CD4-positive, CD25-positive, alpha-beta regulatory T cell (primary cell): ENCODE results near the gene SLC39A7. TPM values are rescaled to one million over a fixed set of nuclear protein-coding genes. Genes with fewer than 3 reads are reported as not detected.

Source experiments
- ATAC-seq, 2 donors: fragments of 150-1000 bp; cut with Tn5 transposase; one replicate each; pipeline ENCODE4 v1.10.0; 2021; ENCODE audit warnings: low read depth in 2 of 2, moderate number of reproducible peaks in 2 of 2, moderate library complexity in 1 of 2
- DNase-seq, 3 donors: peaks; one replicate each; pipeline versions ENCODE4 v3.0.0 to v3.0.0-alpha.2; 2012 to 2022; ENCODE audit warnings: mixed read lengths in 1 of 3
- H3K27ac ChIP-seq: one replicate; pipeline ENCODE4 v1.7.0; 2013; ENCODE audit warnings: mild to moderate bottlenecking, low read length; ENCODE audit not compliant: insufficient read depth, poor library complexity, severe bottlenecking
- H3K27me3 ChIP-seq: one replicate; pipeline ENCODE4 v1.7.0; 2013; ENCODE audit warnings: low read length; ENCODE audit not compliant: control insufficient read depth, insufficient read depth
- H3K36me3 ChIP-seq: one replicate; pipeline ENCODE4 v1.7.0; 2013; ENCODE audit warnings: mild to moderate bottlenecking, low read length, moderate library complexity; ENCODE audit not compliant: control insufficient read depth, insufficient read depth
- H3K4me1 ChIP-seq: 2 replicates; pipeline ENCODE4 v1.7.0; 2013; ENCODE audit warnings: mild to moderate bottlenecking, low read length; ENCODE audit not compliant: insufficient read depth, control insufficient read depth, poor library complexity, severe bottlenecking
- H3K4me3 ChIP-seq: one replicate; pipeline ENCODE4 v1.7.0; 2013; ENCODE audit warnings: low read depth, mild to moderate bottlenecking, low read length, moderate library complexity
- H3K9me3 ChIP-seq, 2 experiments: 1 replicate in 1 of 2; 2 replicates in 1 of 2; pipeline ENCODE4 v1.7.0; 2013; ENCODE audit warnings: low read length in 2 of 2, mild to moderate bottlenecking in 1 of 2, moderate library complexity in 1 of 2; ENCODE audit not compliant: control insufficient read depth in 2 of 2
- H3K27ac Mint-ChIP-seq, 3 donors: one replicate each; pipeline ENCODE4 v1.8.0; 2020 to 2022; ENCODE audit warnings: mild to moderate bottlenecking in 3 of 3, mixed read lengths in 3 of 3, moderate library complexity in 2 of 3
- H3K27me3 Mint-ChIP-seq: one replicate; pipeline ENCODE4 v1.8.0; 2022; ENCODE audit warnings: mild to moderate bottlenecking, mixed read lengths
- H3K36me3 Mint-ChIP-seq: one replicate; pipeline ENCODE4 v1.8.0; 2020; ENCODE audit warnings: mixed read lengths
- H3K4me1 Mint-ChIP-seq, 4 donors: one replicate each; pipeline ENCODE4 v1.8.0; 2020 to 2022; ENCODE audit warnings: mixed read lengths in 4 of 4, mild to moderate bottlenecking in 1 of 4
- H3K4me3 Mint-ChIP-seq, 4 donors: one replicate each; pipeline ENCODE4 v1.8.0; 2020 to 2022; ENCODE audit warnings: mild to moderate bottlenecking in 4 of 4, mixed read lengths in 4 of 4, moderate library complexity in 3 of 4
- H3K9me3 Mint-ChIP-seq, 7 donors: one replicate each; pipeline ENCODE4 v1.8.0; 2020 to 2022; ENCODE audit warnings: mixed read lengths in 7 of 7, mild to moderate bottlenecking in 3 of 7, moderate library complexity in 2 of 7
- polyA plus RNA-seq, 4 donors: library from polyadenylated mRNA; unstranded; fragments of 300-500 nt; fragmentation: Illumina TruSeq; gene quantifications; one replicate each; pipeline ENCODE4 v1.2.3, GENCODE V29; 2021
- total RNA-seq: library from RNA; stranded (reverse); gene quantifications from one replicate; pipeline ENCODE4 v1.2.3, GENCODE V29; 2022

SLC39A7 gene, protein sequence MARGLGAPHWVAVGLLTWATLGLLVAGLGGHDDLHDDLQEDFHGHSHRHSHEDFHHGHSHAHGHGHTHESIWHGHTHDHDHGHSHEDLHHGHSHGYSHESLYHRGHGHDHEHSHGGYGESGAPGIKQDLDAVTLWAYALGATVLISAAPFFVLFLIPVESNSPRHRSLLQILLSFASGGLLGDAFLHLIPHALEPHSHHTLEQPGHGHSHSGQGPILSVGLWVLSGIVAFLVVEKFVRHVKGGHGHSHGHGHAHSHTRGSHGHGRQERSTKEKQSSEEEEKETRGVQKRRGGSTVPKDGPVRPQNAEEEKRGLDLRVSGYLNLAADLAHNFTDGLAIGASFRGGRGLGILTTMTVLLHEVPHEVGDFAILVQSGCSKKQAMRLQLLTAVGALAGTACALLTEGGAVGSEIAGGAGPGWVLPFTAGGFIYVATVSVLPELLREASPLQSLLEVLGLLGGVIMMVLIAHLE
- total RNA-seq (24.1 TPM), polyA plus RNA-seq (10 to 100 TPM; 11.4 to 27.3 (median 20.4) TPM)

DNA sequence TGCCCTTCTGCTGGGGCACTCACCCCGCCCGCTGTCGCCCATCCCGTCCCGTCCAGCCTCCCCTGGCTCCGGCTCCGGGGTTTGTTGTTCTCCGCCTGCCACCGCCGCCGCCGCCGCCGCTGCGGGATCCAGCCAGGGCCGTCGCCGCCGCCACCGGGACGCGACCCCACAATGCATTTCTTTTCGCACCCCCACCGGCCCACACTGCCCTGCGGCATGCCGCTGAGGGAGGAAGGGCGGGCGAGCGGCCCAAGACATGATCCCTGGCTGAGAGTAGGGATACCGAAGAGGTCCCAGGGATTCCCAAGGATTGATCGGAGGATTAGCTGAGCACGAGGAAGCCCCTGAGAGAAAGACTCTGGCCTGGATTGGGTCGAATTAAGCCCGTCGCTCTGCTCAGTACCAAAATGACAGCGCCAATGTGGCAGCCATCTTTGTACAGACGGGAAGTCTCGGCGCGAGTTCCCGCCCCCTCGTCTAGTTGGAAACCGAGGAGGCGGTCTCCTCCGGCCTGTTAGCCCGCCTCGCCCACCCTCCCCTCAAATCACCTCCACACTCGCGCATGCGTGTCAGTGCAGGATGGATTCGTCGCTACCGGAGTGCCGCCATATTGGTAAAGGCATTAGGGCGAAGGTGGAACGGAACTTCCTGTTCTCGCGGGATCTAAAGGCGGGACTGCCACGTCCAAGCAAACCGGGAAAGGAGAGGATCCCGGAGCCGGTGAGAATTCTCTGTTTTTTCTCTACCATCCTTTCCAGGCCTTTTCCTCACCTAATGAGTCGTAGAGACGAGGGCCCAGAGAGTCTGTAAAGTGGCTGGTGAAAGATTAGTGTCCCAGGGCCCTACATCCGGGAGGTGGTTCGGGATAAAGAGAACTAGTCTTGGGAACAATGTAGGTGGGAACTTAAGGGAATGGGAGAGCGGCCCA lies at the start of gene SLC39A7, which contains the start of gene RXRB:
SLC39A7 (plus strand) TSS at position 649 of the 928 bp plus-strand sequence. CDS start 379 bp downstream, outside the sequence.
RXRB (minus strand) TSS at position 447 of the 928 bp plus-strand sequence; CDS start at position 258, 189 bp downstream.
- peak; percentile 98 to 99 (median 99) for DNase-seq
- Histone ChIP-seq H3K27ac (peak within 1 kb of the TSS; percentile 96), H3K4me3 (peak within 1 kb of the TSS; percentile 97), H3K9me3 (no peaks in the 10 kb centered on the region), H3K36me3 (peaks cover 38% of the 10 kb centered on the region), H3K27me3 (no peaks in the 10 kb centered on the region), H3K4me1 (peaks cover 54% of the 10 kb centered on the region)
- Mint-ChIP-seq H3K9me3 (peaks cover 0 to 3% (median 0%) of the 10 kb centered on the region in 7 donors), H3K4me3 (peak within 1 kb of the TSS; percentile 95 to 100 (median 98)), H3K4me1 (peaks cover 10 to 83% (median 55%) of the 10 kb centered on the region in 4 donors), H3K36me3 (peaks cover 27% of the 10 kb centered on the region), H3K27me3 (no peaks in the 10 kb centered on the region), H3K27ac (peak within 1 kb of the TSS; percentile 98 to 99 (median 98))
- ATAC-seq, result peak; percentile 74 to 78

DNA sequence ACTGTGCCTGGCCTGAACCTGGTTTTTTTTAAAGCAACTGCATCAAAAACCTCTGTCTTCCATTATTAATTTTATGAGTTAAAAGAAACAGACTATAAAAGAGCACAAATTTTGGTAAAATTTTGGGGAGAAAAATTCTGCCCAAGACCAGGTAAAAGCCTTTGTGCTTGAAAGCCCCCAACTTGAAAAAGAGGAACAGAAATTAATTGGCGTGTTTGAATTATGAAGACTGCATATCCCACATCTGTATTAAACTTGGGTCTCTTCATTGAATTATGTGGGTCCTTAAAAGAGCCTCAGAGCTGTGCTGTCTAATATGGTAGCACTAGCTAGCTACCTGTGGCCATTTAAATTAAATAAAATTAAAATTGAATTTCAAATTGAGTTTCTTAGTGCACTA lies 49.6 kb upstream of the SLC39A7 start:
- Histone ChIP-seq H3K9me3 (peaks cover 0 to 4% of the 10 kb centered on the region in 2 experiments), H3K36me3 (no peaks in the 10 kb centered on the region), H3K27me3 (peaks cover 17% of the 10 kb centered on the region), H3K27ac (no peak overlapping the region), H3K4me3 (no peak overlapping the region), H3K4me1 (no peaks in the 10 kb centered on the region)
- Mint-ChIP-seq H3K36me3 (no peaks in the 10 kb centered on the region), H3K9me3 (peaks cover 0 to 16% (median 5%) of the 10 kb centered on the region in 7 donors), H3K4me1 (peaks cover 0 to 3% (median 1%) of the 10 kb centered on the region in 4 donors), H3K27ac (no peak overlapping the region), H3K4me3 (no peak overlapping the region), H3K27me3 (peaks cover 52% of the 10 kb centered on the region)
- ATAC-seq (no peak), DNase-seq (no peak)

DNA sequence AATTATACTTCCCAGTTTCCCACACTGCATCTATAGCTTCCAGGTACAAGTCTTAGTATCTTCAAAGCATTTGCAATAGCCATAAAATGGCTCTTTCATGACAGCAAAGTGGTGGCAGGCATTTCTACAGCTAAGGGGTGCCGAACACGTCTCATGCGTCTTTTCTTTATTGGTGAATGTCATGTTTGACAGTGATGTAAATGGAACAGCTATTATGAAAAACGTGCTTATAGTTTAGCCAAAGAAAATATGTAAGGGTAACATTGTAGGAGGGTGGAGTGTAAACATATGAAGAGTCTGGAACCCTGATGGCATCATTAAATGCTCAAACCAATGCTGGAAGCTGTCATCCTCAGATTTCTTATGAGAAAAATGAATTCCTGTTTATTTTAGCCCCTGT lies 46.3 kb upstream of the SLC39A7 start:
- DNase-seq (no peak), ATAC-seq (no peak)
- Mint-ChIP-seq H3K27ac (no peak overlapping the region), H3K36me3 (no peaks in the 10 kb centered on the region), H3K27me3 (peaks cover 33% of the 10 kb centered on the region), H3K9me3 (peaks cover 0 to 16% (median 4%) of the 10 kb centered on the region in 7 donors), H3K4me1 (no peaks in the 10 kb centered on the region), H3K4me3 (no peak overlapping the region)
- Histone ChIP-seq H3K9me3 (peaks cover 0 to 4% of the 10 kb centered on the region in 2 experiments), H3K4me3 (no peak overlapping the region), H3K27ac (no peak overlapping the region), H3K27me3 (peaks cover 10% of the 10 kb centered on the region), H3K4me1 (no peaks in the 10 kb centered on the region), H3K36me3 (no peaks in the 10 kb centered on the region)

DNA sequence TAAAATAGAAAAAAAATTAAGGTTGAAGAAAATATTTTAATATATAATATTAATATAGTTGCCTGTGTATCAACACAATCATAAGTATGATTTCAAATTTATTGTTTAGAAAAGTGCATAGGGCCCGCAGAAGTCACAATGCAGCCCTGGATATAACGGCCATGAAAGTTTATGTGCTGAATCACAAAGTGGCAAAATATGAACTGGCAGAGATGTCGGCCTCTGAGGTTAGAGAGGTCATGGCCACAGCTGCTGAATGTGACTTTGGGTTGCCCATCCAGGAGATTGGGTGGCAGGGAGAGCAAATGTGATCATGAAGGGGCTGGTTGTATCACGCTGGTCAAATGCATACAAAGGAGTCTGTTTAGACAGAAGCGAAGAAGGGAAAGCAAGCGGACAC lies 44.1 kb upstream of the SLC39A7 start:
- H3K27me3 ChIP-seq, result peaks cover 3% of the 10 kb centered on the region
- Mint-ChIP-seq H3K36me3 (no peaks in the 10 kb centered on the region), H3K4me3 (no peak overlapping the region), H3K9me3 (peaks cover 0 to 15% (median 2%) of the 10 kb centered on the region in 7 donors), H3K27me3 (peaks cover 32% of the 10 kb centered on the region), H3K4me1 (peaks cover 0 to 5% (median 4%) of the 10 kb centered on the region in 4 donors), H3K27ac (no peak overlapping the region)
- ATAC-seq (no peak), DNase-seq (no peak)
- peaks cover 0 to under 1% of the 10 kb centered on the region in 2 experiments for H3K9me3 ChIP-seq
- H3K36me3 ChIP-seq, result no peaks in the 10 kb centered on the region
- peaks cover 5% of the 10 kb centered on the region for H3K4me1 ChIP-seq
- H3K27ac ChIP-seq, result no peak overlapping the region
- H3K4me3 ChIP-seq, result no peak overlapping the region

DNA sequence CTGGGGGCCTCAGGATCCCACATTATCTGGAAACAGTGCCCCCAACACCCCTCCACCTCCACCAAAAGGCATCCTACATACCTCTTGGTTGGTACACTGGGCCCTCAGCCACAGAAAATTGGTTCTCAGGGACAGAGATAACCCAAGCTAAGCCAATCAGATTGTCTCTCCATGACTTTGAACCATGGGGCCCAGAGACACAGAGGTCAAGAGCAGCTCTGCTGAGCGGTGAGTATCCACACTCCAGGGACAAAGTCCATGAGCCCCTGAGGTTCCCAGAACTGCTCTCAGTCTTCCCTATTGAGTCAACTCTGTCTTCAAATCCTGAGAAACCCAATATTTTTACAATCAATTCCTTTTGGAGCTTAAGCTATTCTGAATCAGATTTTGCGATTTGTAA lies 43.7 kb upstream of the SLC39A7 start:
- Mint-ChIP-seq H3K27me3 (peaks cover 29% of the 10 kb centered on the region), H3K4me1 (peaks cover 0 to 9% (median 6%) of the 10 kb centered on the region in 4 donors), H3K27ac (no peak overlapping the region), H3K36me3 (no peaks in the 10 kb centered on the region), H3K9me3 (peaks cover 0 to 11% (median under 1%) of the 10 kb centered on the region in 7 donors), H3K4me3 (no peak overlapping the region)
- Histone ChIP-seq H3K4me3 (no peak overlapping the region), H3K27ac (no peak overlapping the region), H3K27me3 (peaks cover 3% of the 10 kb centered on the region), H3K9me3 (no peaks in the 10 kb centered on the region), H3K4me1 (peaks cover 9% of the 10 kb centered on the region), H3K36me3 (no peaks in the 10 kb centered on the region)
- DNase-seq (no peak), ATAC-seq (no peak)

DNA sequence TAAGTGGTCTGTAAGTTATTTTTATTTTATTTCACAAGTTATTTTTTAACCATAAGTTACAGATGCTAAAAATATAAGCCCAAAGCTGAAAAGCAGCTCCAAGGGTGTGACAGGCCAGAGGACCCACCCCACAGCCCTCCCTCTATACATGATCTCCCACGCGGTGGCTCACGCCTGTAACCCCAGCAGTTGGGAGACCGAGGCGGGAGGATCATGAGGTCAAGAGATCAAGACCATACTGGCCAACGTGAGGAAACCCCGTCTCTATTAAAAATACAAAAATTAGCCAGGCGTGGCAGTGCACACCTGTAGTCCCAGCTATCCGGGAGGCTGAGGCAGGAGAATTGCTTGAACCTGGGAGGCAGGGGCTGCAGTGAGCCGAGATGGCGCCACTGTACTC lies 40.6 kb upstream of the SLC39A7 start:
- Mint-ChIP-seq H3K36me3 (no peaks in the 10 kb centered on the region), H3K4me1 (peaks cover 0 to 11% (median 8%) of the 10 kb centered on the region in 4 donors), H3K27me3 (peaks cover 18% of the 10 kb centered on the region), H3K27ac (no peak overlapping the region), H3K9me3 (no peaks in the 10 kb centered on the region), H3K4me3 (no peak overlapping the region)
- no peak for DNase-seq
- Histone ChIP-seq H3K4me3 (no peak overlapping the region), H3K27me3 (no peaks in the 10 kb centered on the region), H3K4me1 (peaks cover 10% of the 10 kb centered on the region), H3K9me3 (no peaks in the 10 kb centered on the region), H3K27ac (no peak overlapping the region), H3K36me3 (no peaks in the 10 kb centered on the region)
- no peak for ATAC-seq

DNA sequence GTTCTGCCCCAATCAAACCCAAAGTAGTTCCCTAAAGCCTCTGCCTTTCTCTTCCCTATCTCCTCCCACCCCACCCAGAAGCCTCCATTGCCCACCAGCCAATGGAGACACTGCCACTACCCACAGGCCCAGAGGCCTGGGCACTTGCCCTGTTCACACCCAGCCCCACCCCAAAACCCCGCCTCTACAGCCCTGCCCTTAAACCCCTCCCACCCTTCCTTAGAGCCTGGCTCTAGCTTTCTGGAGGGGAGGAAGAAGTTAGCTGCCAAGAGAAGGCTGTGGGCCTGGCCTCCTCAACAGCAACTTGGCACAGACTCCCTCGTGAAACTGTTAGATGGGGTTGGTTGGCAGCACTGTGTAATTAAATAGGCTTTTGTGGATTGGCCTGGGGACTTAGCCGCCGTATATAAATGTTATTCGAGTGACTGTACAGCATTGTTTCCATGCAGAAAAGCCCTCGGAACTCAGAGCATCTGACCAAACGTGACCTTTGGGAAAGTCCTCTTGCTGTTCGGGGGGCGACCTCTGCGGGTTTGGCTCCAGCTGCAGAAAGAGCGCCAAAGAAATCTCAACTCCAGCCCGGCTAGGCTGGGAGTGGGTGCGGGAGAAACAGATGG lies 39.8 kb upstream of the SLC39A7 start:
- H3K9me3 ChIP-seq, result no peaks in the 10 kb centered on the region
- Mint-ChIP-seq H3K9me3 (no peaks in the 10 kb centered on the region), H3K27me3 (peaks cover 16% of the 10 kb centered on the region), H3K4me3 (peak overlapping the region in 1 of 4 donors; percentile 88), H3K4me1 (peaks cover 0 to 11% (median 8%) of the 10 kb centered on the region in 4 donors), H3K27ac (no peak overlapping the region), H3K36me3 (no peaks in the 10 kb centered on the region)
- ATAC-seq (no peak), DNase-seq (peak in 1 of 3 donors; percentile 31)
- H3K4me1 ChIP-seq, result peaks cover 10% of the 10 kb centered on the region
- no peaks in the 10 kb centered on the region for H3K36me3 ChIP-seq
- H3K4me3 ChIP-seq, result no peak overlapping the region
- H3K27me3 ChIP-seq, result no peaks in the 10 kb centered on the region
- H3K27ac ChIP-seq, result no peak overlapping the region
